ENCODE data around the gene TOP2A.
A peak's percentile ranks its signal among the peaks of the same experiment; 100 is the strongest.

Gene TOP2A

GRCh38 chr17:40453881-40454612 is 36.4 kb upstream of the TOP2A start:
- peak; percentile 68 for DNase-seq

- no peak for DNase-seq
Measured at GRCh38 chr17:40452921-40453378, 35.3 kb upstream of the TOP2A start.

GRCh38 chr17:40452216-40452787 is 34.6 kb upstream of the TOP2A start:
- peak; percentile 91 for DNase-seq

GRCh38 chr17:40451420-40451819 is 33.7 kb upstream of the TOP2A start:
- DNase-seq: peak; percentile 91

GRCh38 chr17:40450175-40450574 is 32.5 kb upstream of the TOP2A start:
- DNase-seq: no peak

- DNase-seq: no peak
Measured at GRCh38 chr17:40448639-40449261, 31.1 kb upstream of the TOP2A start.

GRCh38 chr17:40448213-40448638 is 30.5 kb upstream of the TOP2A start:
- no peak for DNase-seq

GRCh38 chr17:40447806-40448205 is 30.1 kb upstream of the TOP2A start:
- DNase-seq: no peak

GRCh38 chr17:40447148-40447644 is 29.5 kb upstream of the TOP2A start:
- DNase-seq: no peak

- DNase-seq: no peak
Measured at GRCh38 chr17:40445751-40446468, 28.2 kb upstream of the TOP2A start.

GRCh38 chr17:40443988-40444899 is 26.5 kb upstream of the TOP2A start:
- DNase-seq: no peak

GRCh38 chr17:40443196-40443987 is 25.7 kb upstream of the TOP2A start, which contains the start of gene IGFBP4:
IGFBP4 (plus strand) TSS chr17:40443450; CDS start chr17:40443736, 286 bp downstream.
- peak; percentile 81 for DNase-seq

- no peak for DNase-seq
Measured at GRCh38 chr17:40442392-40443195, 24.9 kb upstream of the TOP2A start.

- no peak for DNase-seq
Measured at GRCh38 chr17:40440166-40440565, 22.5 kb upstream of the TOP2A start.

- DNase-seq: peak; percentile 40
Measured at GRCh38 chr17:40437095-40437732, 19.5 kb upstream of the TOP2A start.

- no peak for DNase-seq
Measured at GRCh38 chr17:40436636-40437035, 18.9 kb upstream of the TOP2A start.

- DNase-seq: no peak
Measured at GRCh38 chr17:40433551-40434415, 16.1 kb upstream of the TOP2A start.

GRCh38 chr17:40432864-40433528 is 15.3 kb upstream of the TOP2A start:
- peak; percentile 57 for DNase-seq

All from fibroblast of skin of right quadriceps (primary cell).